Ureter (tissue), 1 donor: ENCODE data around the gene CARD18. TPM values are rescaled to one million over a fixed set of nuclear protein-coding genes. Genes with fewer than 3 reads are reported as not detected.

Experiments
- total RNA-seq: library from RNA; stranded (reverse); gene quantifications from one replicate; pipeline ENCODE4 v1.2.4, GENCODE V29; 2023
- donor health status: DM: yes; HTN: yes; CAD: no.

The CARD18 gene
- total RNA-seq, 1 donor from 2014 or later = not detected

Other genes with a start within 250 kb of the CARD18 start
- gene CASP12, start 241.3 kb downstream of the CARD18 start, total RNA-seq = 1.4 TPM
- 70.6 TPM for gene CASP4, start 171.2 kb downstream of the CARD18 start, total RNA-seq
- not detected for gene CASP5, start 116.6 kb downstream of the CARD18 start, total RNA-seq
- 39.6 TPM for gene CASP1, start 104.6 kb downstream of the CARD18 start, total RNA-seq
- 14.3 TPM for gene CARD16, start 94.4 kb downstream of the CARD18 start, total RNA-seq